HepG2 (cell line): ENCODE results near the gene KLF16. TPM values are rescaled to one million over a fixed set of nuclear protein-coding genes. Genes with fewer than 3 reads are reported as not detected.

Experiments used
- FOXM1 ChIP-seq: sonication (generic); formaldehyde crosslinking; IDR thresholded peaks from 2 replicates; pipeline ENCODE4 v1.5.0; 2020; ENCODE audit warnings: missing genetic modification reagents
- HDAC1 ChIP-seq: sonication (generic); formaldehyde crosslinking; IDR thresholded peaks from 2 replicates; pipeline ENCODE4 v1.5.1; 2020; ENCODE audit warnings: mild to moderate bottlenecking, missing genetic modification reagents
- KDM3A ChIP-seq: IDR thresholded peaks from 2 replicates; pipeline ENCODE4 v1.6.1; 2018; ENCODE audit warnings: low read depth, missing compliant biosample characterization
- KLF9 ChIP-seq: IDR thresholded peaks from 2 replicates; pipeline ENCODE4 v1.6.1; 2016; ENCODE audit warnings: low read depth
- MATR3 ChIP-seq: sonication (generic); formaldehyde crosslinking; IDR thresholded peaks from 2 replicates; pipeline ENCODE4 v1.4.0; 2020; ENCODE audit warnings: missing genetic modification reagents
- NFIB ChIP-seq: sonication (generic); formaldehyde crosslinking; IDR thresholded peaks from 2 replicates; pipeline ENCODE4 v1.9.0; 2021; ENCODE audit warnings: missing genetic modification reagents, mild to moderate bottlenecking, borderline replicate concordance
- POGZ ChIP-seq: sonication (generic); formaldehyde crosslinking; IDR thresholded peaks from 2 replicates; pipeline ENCODE4 v1.4.0; 2020; ENCODE audit warnings: mild to moderate bottlenecking, missing genetic modification reagents
- RBM39 ChIP-seq: fragments of 200-400 bp; formaldehyde crosslinking; IDR thresholded peaks from one replicate; pipeline ENCODE4 v1.6.1; 2018; ENCODE audit warnings: antibody characterized with exemption, mild to moderate bottlenecking, low read depth, low read length; ENCODE audit not compliant: poor library complexity, severe bottlenecking
- ZFP37 ChIP-seq: sonication (generic); formaldehyde crosslinking; IDR thresholded peaks from 2 replicates; pipeline ENCODE4 v1.4.0; 2020; ENCODE audit warnings: missing genetic modification reagents, borderline replicate concordance
- ZFYVE20 ChIP-seq: sonication (generic); formaldehyde crosslinking; IDR thresholded peaks from 2 replicates; pipeline ENCODE4 v1.8.0; 2023; ENCODE audit warnings: low read depth, mild to moderate bottlenecking, moderate library complexity, missing genetic modification reagents, borderline replicate concordance
- ZNF382 ChIP-seq: sonication (generic); formaldehyde crosslinking; IDR thresholded peaks from 2 replicates; pipeline ENCODE4 v1.5.0; 2020; ENCODE audit warnings: missing genetic modification reagents, mild to moderate bottlenecking, borderline replicate concordance
- ZNF615 ChIP-seq: sonication (generic); formaldehyde crosslinking; IDR thresholded peaks from 2 replicates; pipeline ENCODE4 v1.5.0; 2020; ENCODE audit warnings: mild to moderate bottlenecking, missing genetic modification reagents, borderline replicate concordance
- ZNF720 ChIP-seq: sonication (generic); formaldehyde crosslinking; IDR thresholded peaks from 2 replicates; pipeline ENCODE4 v1.4.0; 2020; ENCODE audit warnings: missing genetic modification reagents
- polyA plus RNA-seq, 8 experiments: library from polyadenylated mRNA; depleted of rRNA in 3 of 8; stranded (reverse) in 7 of 8; unstranded in 1 of 8; fragments of >200 nt; fragmentation: Illumina TruSeq in 4 of 8; extraction: Trizol in 4 of 8; gene quantifications; 2 replicates each; pipeline versions ENCODE4 v1.2.1 to v1.2.3, GENCODE V29; 2011 to 2016; ENCODE audit warnings: low read depth in 4 of 8, missing spikeins in 1 of 8, mixed read lengths in 1 of 8; ENCODE audit not compliant: insufficient read depth in 1 of 8
- total RNA-seq, 5 experiments: library from RNA; depleted of rRNA; stranded (reverse); fragments of >200 nt; fragmentation: Illumina TruSeq; extraction: Trizol; gene quantifications; 2 replicates each; pipeline ENCODE4 v1.2.3, GENCODE V29; 2016; ENCODE audit warnings: low read depth in 1 of 5
- TF ChIP-seq, protein P1 (sequence below): sonication (generic); formaldehyde crosslinking; IDR thresholded peaks from 2 replicates; pipeline ENCODE4 v1.5.1; 2020; ENCODE audit warnings: missing genetic modification reagents, mild to moderate bottlenecking, borderline replicate concordance
- TF ChIP-seq, protein P2 (sequence below): sonication (generic); formaldehyde crosslinking; IDR thresholded peaks from 2 replicates; pipeline ENCODE4 v1.5.1; 2020; ENCODE audit warnings: missing genetic modification reagents, mild to moderate bottlenecking, borderline replicate concordance
- TF ChIP-seq, protein P3 (sequence below): sonication (generic); formaldehyde crosslinking; IDR thresholded peaks from 2 replicates; pipeline ENCODE4 v1.4.0; 2020; ENCODE audit warnings: mild to moderate bottlenecking, low read depth, missing genetic modification reagents
- TF ChIP-seq, protein P4 (sequence below): sonication (generic); formaldehyde crosslinking; IDR thresholded peaks from 2 replicates; pipeline ENCODE4 v1.4.0; 2020; ENCODE audit warnings: missing genetic modification reagents
- TF ChIP-seq, protein P5 (sequence below): sonication (generic); formaldehyde crosslinking; IDR thresholded peaks from 2 replicates; pipeline ENCODE4 v1.4.0; 2020; ENCODE audit warnings: missing genetic modification reagents
- TF ChIP-seq, protein P6 (sequence below): sonication (generic); formaldehyde crosslinking; IDR thresholded peaks from 2 replicates; pipeline ENCODE4 v1.5.0; 2020; ENCODE audit warnings: mild to moderate bottlenecking, missing genetic modification reagents

The KLF16 gene
- total and polyA plus RNA-seq, 2 of the 13 experiments (the other 11 are each of a cell fraction or from before 2014, with no cell fraction given) = 3.5 to 6.7 TPM

DNA sequence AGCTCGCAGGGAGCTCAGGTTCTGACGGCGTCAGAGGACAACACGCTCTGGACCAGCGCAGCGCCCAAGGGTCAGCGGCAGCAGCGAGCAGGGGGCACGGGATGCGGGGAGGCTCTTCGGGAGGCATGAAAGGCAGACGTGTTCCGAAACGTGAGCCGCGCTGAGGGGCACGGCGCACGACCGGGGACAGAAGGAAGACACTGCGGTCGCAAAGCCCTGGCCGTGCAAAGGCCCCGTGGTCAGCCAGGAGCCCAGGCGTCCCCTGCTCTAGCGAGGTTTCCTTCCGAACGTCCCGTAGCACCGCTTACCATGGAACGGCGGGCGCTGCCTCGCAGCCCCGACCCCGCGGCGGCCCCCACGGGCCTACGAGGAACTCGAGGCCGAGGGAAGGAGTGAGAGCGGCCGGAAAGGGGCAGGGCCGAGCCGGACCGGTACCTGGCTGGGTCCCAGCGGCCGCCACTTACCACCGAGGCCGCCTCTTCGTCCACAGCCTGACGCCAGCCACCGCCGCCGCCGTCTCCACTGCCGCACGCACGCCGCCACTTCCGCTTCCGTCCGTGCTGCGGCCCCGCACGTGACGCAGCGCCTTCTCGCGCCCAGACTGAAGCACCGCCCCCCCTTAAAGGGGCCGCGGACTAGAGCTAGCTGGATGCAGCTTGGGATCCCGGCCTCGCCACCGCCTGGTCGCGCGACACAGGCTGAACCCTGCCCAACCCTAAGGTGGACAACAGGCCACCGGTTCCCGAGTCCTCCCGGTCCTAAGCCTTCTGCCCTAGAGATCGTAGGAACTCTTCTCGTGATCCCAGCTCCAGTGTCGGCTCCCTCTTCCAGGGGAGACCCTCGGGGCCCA lies 12.5 kb upstream of the KLF16 start (continued):
- TF ChIP-seq, protein P1, sequence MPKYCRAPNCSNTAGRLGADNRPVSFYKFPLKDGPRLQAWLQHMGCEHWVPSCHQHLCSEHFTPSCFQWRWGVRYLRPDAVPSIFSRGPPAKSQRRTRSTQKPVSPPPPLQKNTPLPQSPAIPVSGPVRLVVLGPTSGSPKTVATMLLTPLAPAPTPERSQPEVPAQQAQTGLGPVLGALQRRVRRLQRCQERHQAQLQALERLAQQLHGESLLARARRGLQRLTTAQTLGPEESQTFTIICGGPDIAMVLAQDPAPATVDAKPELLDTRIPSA (CRISPR knock-in tag) = no peak
- TF ChIP-seq NFIB (no peak; the same call in 1 of the 2 replicates), POGZ (CRISPR knock-in tag) (no peak; the same call in 1 of the 2 replicates), ZNF615 (no peak), HDAC1 (peak; percentile 94), ZNF720 (CRISPR knock-in tag) (no peak), MATR3 (no peak), ZFYVE20 (CRISPR knock-in tag) (no peak), RBM39 (no peak), KLF9 (CRISPR knock-in tag) (no peak), ZFP37 (CRISPR knock-in tag) (peak; percentile 80; the same call in 1 of the 2 replicates), ZNF382 (CRISPR knock-in tag) (no peak), FOXM1 (peak; percentile 53; the same call in 1 of the 2 replicates), KDM3A (CRISPR knock-in tag) (peak; percentile 62; the same call in 1 of the 2 replicates)
- TF ChIP-seq, protein P2, sequence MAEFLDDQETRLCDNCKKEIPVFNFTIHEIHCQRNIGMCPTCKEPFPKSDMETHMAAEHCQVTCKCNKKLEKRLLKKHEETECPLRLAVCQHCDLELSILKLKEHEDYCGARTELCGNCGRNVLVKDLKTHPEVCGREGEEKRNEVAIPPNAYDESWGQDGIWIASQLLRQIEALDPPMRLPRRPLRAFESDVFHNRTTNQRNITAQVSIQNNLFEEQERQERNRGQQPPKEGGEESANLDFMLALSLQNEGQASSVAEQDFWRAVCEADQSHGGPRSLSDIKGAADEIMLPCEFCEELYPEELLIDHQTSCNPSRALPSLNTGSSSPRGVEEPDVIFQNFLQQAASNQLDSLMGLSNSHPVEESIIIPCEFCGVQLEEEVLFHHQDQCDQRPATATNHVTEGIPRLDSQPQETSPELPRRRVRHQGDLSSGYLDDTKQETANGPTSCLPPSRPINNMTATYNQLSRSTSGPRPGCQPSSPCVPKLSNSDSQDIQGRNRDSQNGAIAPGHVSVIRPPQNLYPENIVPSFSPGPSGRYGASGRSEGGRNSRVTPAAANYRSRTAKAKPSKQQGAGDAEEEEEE (CRISPR knock-in tag) = no peak
- TF ChIP-seq, protein P3, sequence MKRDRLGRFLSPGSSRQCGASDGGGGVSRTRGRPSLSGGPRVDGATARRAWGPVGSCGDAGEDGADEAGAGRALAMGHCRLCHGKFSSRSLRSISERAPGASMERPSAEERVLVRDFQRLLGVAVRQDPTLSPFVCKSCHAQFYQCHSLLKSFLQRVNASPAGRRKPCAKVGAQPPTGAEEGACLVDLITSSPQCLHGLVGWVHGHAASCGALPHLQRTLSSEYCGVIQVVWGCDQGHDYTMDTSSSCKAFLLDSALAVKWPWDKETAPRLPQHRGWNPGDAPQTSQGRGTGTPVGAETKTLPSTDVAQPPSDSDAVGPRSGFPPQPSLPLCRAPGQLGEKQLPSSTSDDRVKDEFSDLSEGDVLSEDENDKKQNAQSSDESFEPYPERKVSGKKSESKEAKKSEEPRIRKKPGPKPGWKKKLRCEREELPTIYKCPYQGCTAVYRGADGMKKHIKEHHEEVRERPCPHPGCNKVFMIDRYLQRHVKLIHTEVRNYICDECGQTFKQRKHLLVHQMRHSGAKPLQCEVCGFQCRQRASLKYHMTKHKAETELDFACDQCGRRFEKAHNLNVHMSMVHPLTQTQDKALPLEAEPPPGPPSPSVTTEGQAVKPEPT (CRISPR knock-in tag) = peak; percentile 64; the same call in 1 of the 2 replicates
- TF ChIP-seq, protein P4, sequence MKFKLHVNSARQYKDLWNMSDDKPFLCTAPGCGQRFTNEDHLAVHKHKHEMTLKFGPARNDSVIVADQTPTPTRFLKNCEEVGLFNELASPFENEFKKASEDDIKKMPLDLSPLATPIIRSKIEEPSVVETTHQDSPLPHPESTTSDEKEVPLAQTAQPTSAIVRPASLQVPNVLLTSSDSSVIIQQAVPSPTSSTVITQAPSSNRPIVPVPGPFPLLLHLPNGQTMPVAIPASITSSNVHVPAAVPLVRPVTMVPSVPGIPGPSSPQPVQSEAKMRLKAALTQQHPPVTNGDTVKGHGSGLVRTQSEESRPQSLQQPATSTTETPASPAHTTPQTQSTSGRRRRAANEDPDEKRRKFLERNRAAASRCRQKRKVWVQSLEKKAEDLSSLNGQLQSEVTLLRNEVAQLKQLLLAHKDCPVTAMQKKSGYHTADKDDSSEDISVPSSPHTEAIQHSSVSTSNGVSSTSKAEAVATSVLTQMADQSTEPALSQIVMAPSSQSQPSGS (CRISPR knock-in tag) = peak; percentile 87
- TF ChIP-seq, protein P5, sequence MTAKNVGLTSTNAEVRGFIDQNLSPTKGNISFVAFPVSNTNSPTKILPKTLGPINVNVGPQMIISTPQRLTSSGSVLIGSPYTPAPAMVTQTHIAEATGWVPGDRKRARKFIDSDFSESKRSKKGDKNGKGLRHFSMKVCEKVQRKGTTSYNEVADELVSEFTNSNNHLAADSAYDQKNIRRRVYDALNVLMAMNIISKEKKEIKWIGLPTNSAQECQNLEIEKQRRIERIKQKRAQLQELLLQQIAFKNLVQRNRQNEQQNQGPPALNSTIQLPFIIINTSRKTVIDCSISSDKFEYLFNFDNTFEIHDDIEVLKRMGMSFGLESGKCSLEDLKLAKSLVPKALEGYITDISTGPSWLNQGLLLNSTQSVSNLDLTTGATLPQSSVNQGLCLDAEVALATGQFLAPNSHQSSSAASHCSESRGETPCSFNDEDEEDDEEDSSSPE (CRISPR knock-in tag) = peak; percentile 96
- TF ChIP-seq, protein P6, sequence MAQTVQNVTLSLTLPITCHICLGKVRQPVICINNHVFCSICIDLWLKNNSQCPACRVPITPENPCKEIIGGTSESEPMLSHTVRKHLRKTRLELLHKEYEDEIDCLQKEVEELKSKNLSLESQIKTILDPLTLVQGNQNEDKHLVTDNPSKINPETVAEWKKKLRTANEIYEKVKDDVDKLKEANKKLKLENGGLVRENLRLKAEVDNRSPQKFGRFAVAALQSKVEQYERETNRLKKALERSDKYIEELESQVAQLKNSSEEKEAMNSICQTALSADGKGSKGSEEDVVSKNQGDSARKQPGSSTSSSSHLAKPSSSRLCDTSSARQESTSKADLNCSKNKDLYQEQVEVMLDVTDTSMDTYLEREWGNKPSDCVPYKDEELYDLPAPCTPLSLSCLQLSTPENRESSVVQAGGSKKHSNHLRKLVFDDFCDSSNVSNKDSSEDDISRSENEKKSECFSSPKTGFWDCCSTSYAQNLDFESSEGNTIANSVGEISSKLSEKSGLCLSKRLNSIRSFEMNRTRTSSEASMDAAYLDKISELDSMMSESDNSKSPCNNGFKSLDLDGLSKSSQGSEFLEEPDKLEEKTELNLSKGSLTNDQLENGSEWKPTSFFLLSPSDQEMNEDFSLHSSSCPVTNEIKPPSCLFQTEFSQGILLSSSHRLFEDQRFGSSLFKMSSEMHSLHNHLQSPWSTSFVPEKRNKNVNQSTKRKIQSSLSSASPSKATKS = no peak
